H9 (cell line): ENCODE results near the gene SOD1. TPM values are rescaled to one million over a fixed set of nuclear protein-coding genes. Genes with fewer than 3 reads are reported as not detected.

ENCODE experiments used
- DNase-seq: peaks from one replicate; pipeline ENCODE4 v3.0.0-alpha.2; 2017
- H2AFZ ChIP-seq: one replicate; pipeline ENCODE4 v1.6.1; 2013; ENCODE audit warnings: mild to moderate bottlenecking, low read length, control low read depth, moderate library complexity
- H2AK5ac ChIP-seq: 2 replicates; pipeline ENCODE4 v1.6.1; 2013; ENCODE audit warnings: low read length, control low read depth, mixed read lengths; ENCODE audit not compliant: insufficient read length
- H2BK120ac ChIP-seq: one replicate; pipeline ENCODE4 v1.6.1; 2013; ENCODE audit warnings: low read depth, mild to moderate bottlenecking, low read length, control low read depth, inconsistent platforms; ENCODE audit not compliant: poor library complexity, severe bottlenecking
- H2BK12ac ChIP-seq: 2 replicates; pipeline ENCODE4 v1.6.1; 2013; ENCODE audit warnings: low read length, control low read depth, mixed read lengths, low read depth; ENCODE audit not compliant: insufficient read length
- H2BK15ac ChIP-seq: 2 replicates; pipeline ENCODE4 v1.6.1; 2013; ENCODE audit warnings: low read depth, low read length, control low read depth
- H2BK20ac ChIP-seq: one replicate; pipeline ENCODE4 v1.6.1; 2013; ENCODE audit warnings: low read depth, mild to moderate bottlenecking, low read length, control low read depth, inconsistent platforms; ENCODE audit not compliant: poor library complexity, severe bottlenecking
- H2BK5ac ChIP-seq: 2 replicates; pipeline ENCODE4 v1.6.1; 2013; ENCODE audit warnings: low read length, control low read depth, mixed read lengths; ENCODE audit not compliant: insufficient read length
- H3K14ac ChIP-seq: 2 replicates; pipeline ENCODE4 v1.6.1; 2013; ENCODE audit warnings: low read length, control low read depth; ENCODE audit not compliant: insufficient read depth
- H3K18ac ChIP-seq: 2 replicates; pipeline ENCODE4 v1.6.1; 2013; ENCODE audit warnings: low read depth, mild to moderate bottlenecking, mixed read lengths, low read length, control low read depth; ENCODE audit not compliant: insufficient read length
- H3K23ac ChIP-seq: 2 replicates; pipeline ENCODE4 v1.6.1; 2013; ENCODE audit warnings: low read length, control low read depth, mixed read lengths, low read depth; ENCODE audit not compliant: insufficient read length
- H3K23me2 ChIP-seq: 2 replicates; pipeline ENCODE4 v1.6.1; 2013; ENCODE audit warnings: low read depth, mild to moderate bottlenecking, mixed read lengths, low read length, control low read depth; ENCODE audit not compliant: insufficient read length, poor library complexity, severe bottlenecking
- H3K27ac ChIP-seq: 2 replicates; pipeline ENCODE4 v1.5.1; 2013; ENCODE audit warnings: low read length, control low read depth, mixed read lengths, low read depth; ENCODE audit not compliant: insufficient read length
- H3K27me3 ChIP-seq: 2 replicates; pipeline ENCODE4 v1.6.1; 2013; ENCODE audit warnings: low read length, control low read depth, inconsistent platforms; ENCODE audit not compliant: insufficient read depth
- H3K4ac ChIP-seq: 2 replicates; pipeline ENCODE4 v1.6.1; 2013; ENCODE audit warnings: low read depth, mild to moderate bottlenecking, control low read depth, inconsistent platforms, low read length, moderate library complexity
- H3K4me1 ChIP-seq: 2 replicates; pipeline ENCODE4 v1.6.1; 2013; ENCODE audit warnings: low read length, control low read depth, inconsistent platforms; ENCODE audit not compliant: insufficient read depth
- H3K4me2 ChIP-seq: 2 replicates; pipeline ENCODE4 v1.6.1; 2013; ENCODE audit warnings: low read length, control low read depth, mixed read lengths; ENCODE audit not compliant: insufficient read length, insufficient read depth
- H3K56ac ChIP-seq: 2 replicates; pipeline ENCODE4 v1.6.1; 2013; ENCODE audit warnings: low read depth, mild to moderate bottlenecking, mixed read lengths, low read length, control low read depth; ENCODE audit not compliant: insufficient read length
- H3K79me1 ChIP-seq: 2 replicates; pipeline ENCODE4 v1.6.1; 2013; ENCODE audit warnings: low read depth, mild to moderate bottlenecking, moderate library complexity, low read length, control low read depth, inconsistent platforms; ENCODE audit not compliant: insufficient read depth, poor library complexity, severe bottlenecking
- H3K79me2 ChIP-seq: 2 replicates; pipeline ENCODE4 v1.6.1; 2013; ENCODE audit warnings: low read length, control low read depth, inconsistent platforms; ENCODE audit not compliant: insufficient read depth
- H3K9ac ChIP-seq: 2 replicates; pipeline ENCODE4 v1.6.1; 2013; ENCODE audit warnings: low read length, control low read depth, mixed read lengths; ENCODE audit not compliant: insufficient read length; ENCODE audit errors: extremely low read depth
- H3K9me3 ChIP-seq: one replicate; pipeline ENCODE4 v1.6.1; 2013; ENCODE audit warnings: low read depth, low read length, inconsistent platforms; ENCODE audit not compliant: control insufficient read depth
- H3T11ph ChIP-seq: one replicate; pipeline ENCODE4 v1.6.1; 2013; ENCODE audit warnings: mild to moderate bottlenecking, low read length, control low read depth, inconsistent platforms
- H4K20me1 ChIP-seq: one replicate; pipeline ENCODE4 v1.6.1; 2013; ENCODE audit not compliant: control insufficient read depth, insufficient read length, insufficient read depth
- H4K5ac ChIP-seq: 2 replicates; pipeline ENCODE4 v1.6.1; 2013; ENCODE audit warnings: low read depth, mild to moderate bottlenecking, mixed read lengths, low read length, control low read depth; ENCODE audit not compliant: insufficient read length
- H4K8ac ChIP-seq: replicated peaks from 2 replicates; pipeline ENCODE4 v1.6.1; 2013; ENCODE audit warnings: low read length, control low read depth, mixed read lengths, low read depth; ENCODE audit not compliant: insufficient read length
- H4K91ac ChIP-seq: 2 replicates; pipeline ENCODE4 v1.6.1; 2013; ENCODE audit warnings: low read depth, mild to moderate bottlenecking, moderate library complexity, mixed read lengths, low read length, control low read depth; ENCODE audit not compliant: insufficient read length
- H3K27ac Mint-ChIP-seq, 3 experiments: 2 replicates in 2 of 3; 3 replicates in 1 of 3; pipeline ENCODE4 v1.8.0; 2020 to 2021; ENCODE audit warnings: mixed read lengths in 3 of 3, mild to moderate bottlenecking in 1 of 3, moderate library complexity in 1 of 3
- H3K27me3 Mint-ChIP-seq: 2 replicates; pipeline ENCODE4 v1.8.0; 2021; ENCODE audit warnings: low read depth, mild to moderate bottlenecking, moderate library complexity, mixed read lengths
- H3K36me3 Mint-ChIP-seq, 3 experiments: 2 replicates in 2 of 3; 3 replicates in 1 of 3; pipeline ENCODE4 v1.8.0; 2020 to 2021; ENCODE audit warnings: low read depth in 3 of 3, mixed read lengths in 3 of 3; ENCODE audit not compliant: insufficient read depth in 1 of 3
- H3K4me1 Mint-ChIP-seq, 2 experiments: 2 replicates each; pipeline ENCODE4 v1.8.0; 2020; ENCODE audit warnings: mixed read lengths in 2 of 2
- H3K4me3 Mint-ChIP-seq, 2 experiments: 2 replicates in 1 of 2; 3 replicates in 1 of 2; pipeline ENCODE4 v1.8.0; 2020 to 2021; ENCODE audit warnings: mild to moderate bottlenecking in 2 of 2, mixed read lengths in 2 of 2, moderate library complexity in 1 of 2
- H3K9me3 Mint-ChIP-seq, 2 experiments: 2 replicates in 1 of 2; 3 replicates in 1 of 2; pipeline ENCODE4 v1.8.0; 2020; ENCODE audit warnings: mild to moderate bottlenecking in 2 of 2, mixed read lengths in 2 of 2, moderate library complexity in 1 of 2
- WGBS: extraction: QIAGEN DNeasy Blood & Tissue Kit; methylation state at CpG from one replicate; pipeline ENCODE4 v1.1.7; 2013; ENCODE audit warnings: missing lambda C conversion rate, low lambda C conversion rate, mixed read lengths; ENCODE audit not compliant: insufficient read length; ENCODE audit errors: extremely low coverage; 5-methylcytosine and 5-hydroxymethylcytosine counted together
- total RNA-seq: library from RNA; stranded (reverse); gene quantifications from 2 replicates; pipeline ENCODE4 v1.2.1, GENCODE V29; 2021
- TF ChIP-seq, protein P1 (sequence below): fragments of 200-600 bp; sonication (generic); conservative IDR thresholded peaks from 3 replicates; pipeline ENCODE4 v1.8.0; 2021; ENCODE audit warnings: antibody characterized with exemption, mild to moderate bottlenecking

The SOD1 gene
- total RNA-seq, 1 experiment from 2014 or later: 201 TPM

DNA sequence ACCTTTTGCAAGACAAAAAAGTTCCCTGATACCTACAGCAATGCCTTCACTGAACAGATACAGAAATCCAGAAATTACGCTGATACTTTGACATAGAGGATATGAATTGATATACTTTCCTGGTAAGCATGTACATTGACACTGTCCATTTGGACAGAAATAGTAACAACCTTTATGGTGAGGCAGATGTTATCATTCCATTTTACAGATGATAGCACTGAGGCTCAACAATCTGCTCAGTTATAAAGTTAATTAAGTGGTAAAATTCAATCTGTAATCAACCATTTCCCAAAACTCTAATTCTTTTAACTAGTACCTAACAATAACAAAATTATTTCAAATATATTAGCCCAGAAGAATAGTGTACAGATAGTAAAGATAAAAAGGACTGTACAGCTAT, 51.8 kb downstream of the SOD1 start:
- Histone ChIP-seq H3K79me1 (peaks cover 2% of the 10 kb centered on the region), H3K18ac (no peak overlapping the region), H2BK120ac (no peak overlapping the region), H2AK5ac (no peak overlapping the region), H3K23ac (no peak overlapping the region), H2AFZ (no peak overlapping the region), H2BK5ac (no peak overlapping the region), H2BK15ac (no peak overlapping the region), H3K9me3 (no peaks in the 10 kb centered on the region), H4K5ac (no peak overlapping the region), H2BK20ac (no peak overlapping the region), H2BK12ac (no peak overlapping the region), H3K14ac (no peak overlapping the region), H3K27me3 (no peaks in the 10 kb centered on the region), H3K4me1 (no peaks in the 10 kb centered on the region), H3K27ac (no peak overlapping the region), H3K9ac (no peak overlapping the region), H3K23me2 (no peaks in the 10 kb centered on the region), H4K8ac (no peak overlapping the region), H3K79me2 (peaks cover 48% of the 10 kb centered on the region; the same call in 1 of the 2 replicates), H4K20me1 (no peaks in the 10 kb centered on the region), H3K56ac (no peak overlapping the region), H3K4ac (no peak overlapping the region), H3T11ph (no peak overlapping the region), H4K91ac (no peak overlapping the region), H3K4me2 (no peak overlapping the region)
- Mint-ChIP-seq H3K9me3 (no peaks in the 10 kb centered on the region; a peak in 1 of 5 replicates), H3K36me3 (no peaks in the 10 kb centered on the region; a peak in 1 of 7 replicates), H3K27me3 (no peaks in the 10 kb centered on the region; the same call in 1 of the 2 replicates), H3K27ac (no peak overlapping the region), H3K4me3 (no peak overlapping the region), H3K4me1 (peaks cover 74 to 79% of the 10 kb centered on the region in 2 experiments)
- no CpG with 5 or more reads among the region's 1 CpG for WGBS
- DNase-seq: no peak
- TF ChIP-seq, protein P1, sequence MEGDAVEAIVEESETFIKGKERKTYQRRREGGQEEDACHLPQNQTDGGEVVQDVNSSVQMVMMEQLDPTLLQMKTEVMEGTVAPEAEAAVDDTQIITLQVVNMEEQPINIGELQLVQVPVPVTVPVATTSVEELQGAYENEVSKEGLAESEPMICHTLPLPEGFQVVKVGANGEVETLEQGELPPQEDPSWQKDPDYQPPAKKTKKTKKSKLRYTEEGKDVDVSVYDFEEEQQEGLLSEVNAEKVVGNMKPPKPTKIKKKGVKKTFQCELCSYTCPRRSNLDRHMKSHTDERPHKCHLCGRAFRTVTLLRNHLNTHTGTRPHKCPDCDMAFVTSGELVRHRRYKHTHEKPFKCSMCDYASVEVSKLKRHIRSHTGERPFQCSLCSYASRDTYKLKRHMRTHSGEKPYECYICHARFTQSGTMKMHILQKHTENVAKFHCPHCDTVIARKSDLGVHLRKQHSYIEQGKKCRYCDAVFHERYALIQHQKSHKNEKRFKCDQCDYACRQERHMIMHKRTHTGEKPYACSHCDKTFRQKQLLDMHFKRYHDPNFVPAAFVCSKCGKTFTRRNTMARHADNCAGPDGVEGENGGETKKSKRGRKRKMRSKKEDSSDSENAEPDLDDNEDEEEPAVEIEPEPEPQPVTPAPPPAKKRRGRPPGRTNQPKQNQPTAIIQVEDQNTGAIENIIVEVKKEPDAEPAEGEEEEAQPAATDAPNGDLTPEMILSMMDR: no peak
